ENCODE measurements around the gene FBN2. TPM values are rescaled to one million over a fixed set of nuclear protein-coding genes. Genes with fewer than 3 reads are reported as not detected.

The FBN2 gene
- total and polyA plus RNA-seq, 8 donors, result 2.7 to 64.3 (median 54.3) TPM

DNA sequence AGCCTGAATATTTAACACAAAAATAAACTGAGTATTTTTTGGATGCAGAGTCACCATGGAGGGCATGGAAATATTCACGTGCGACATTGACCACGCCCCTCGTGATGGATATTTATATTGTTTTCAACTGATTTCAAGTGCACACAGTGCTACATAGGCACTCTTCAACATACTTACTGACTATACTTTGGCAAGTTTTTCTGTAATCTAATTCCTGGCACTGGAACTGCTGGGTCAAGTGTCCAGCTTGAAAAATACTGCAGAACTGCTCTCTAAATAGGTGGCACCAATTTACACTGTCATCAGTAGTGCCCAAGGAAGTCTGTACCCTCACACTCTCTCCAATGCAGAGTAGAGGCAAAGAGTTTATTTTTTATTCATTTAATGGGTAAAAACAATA is 65.1 kb downstream of the FBN2 start:
- Histone ChIP-seq H3K36me3 (no peaks in the 10 kb centered on the region), H3K4me3 (no peak overlapping the region), H3K9me3 (no peaks in the 10 kb centered on the region), H3K4me1 (no peaks in the 10 kb centered on the region), H3K27ac (no peak overlapping the region), H3K27me3 (no peaks in the 10 kb centered on the region)
- intact Hi-C loops (cut with DNase I), result no loop called here
- ATAC-seq (peak; percentile 82), DNase-seq (no peak)
- TF ChIP-seq, protein P1, sequence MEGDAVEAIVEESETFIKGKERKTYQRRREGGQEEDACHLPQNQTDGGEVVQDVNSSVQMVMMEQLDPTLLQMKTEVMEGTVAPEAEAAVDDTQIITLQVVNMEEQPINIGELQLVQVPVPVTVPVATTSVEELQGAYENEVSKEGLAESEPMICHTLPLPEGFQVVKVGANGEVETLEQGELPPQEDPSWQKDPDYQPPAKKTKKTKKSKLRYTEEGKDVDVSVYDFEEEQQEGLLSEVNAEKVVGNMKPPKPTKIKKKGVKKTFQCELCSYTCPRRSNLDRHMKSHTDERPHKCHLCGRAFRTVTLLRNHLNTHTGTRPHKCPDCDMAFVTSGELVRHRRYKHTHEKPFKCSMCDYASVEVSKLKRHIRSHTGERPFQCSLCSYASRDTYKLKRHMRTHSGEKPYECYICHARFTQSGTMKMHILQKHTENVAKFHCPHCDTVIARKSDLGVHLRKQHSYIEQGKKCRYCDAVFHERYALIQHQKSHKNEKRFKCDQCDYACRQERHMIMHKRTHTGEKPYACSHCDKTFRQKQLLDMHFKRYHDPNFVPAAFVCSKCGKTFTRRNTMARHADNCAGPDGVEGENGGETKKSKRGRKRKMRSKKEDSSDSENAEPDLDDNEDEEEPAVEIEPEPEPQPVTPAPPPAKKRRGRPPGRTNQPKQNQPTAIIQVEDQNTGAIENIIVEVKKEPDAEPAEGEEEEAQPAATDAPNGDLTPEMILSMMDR (IDR thresholded peaks at IDR 0.05), result no peak

- Histone ChIP-seq H3K4me3 (no peak overlapping the region), H3K36me3 (no peaks in the 10 kb centered on the region), H3K4me1 (no peaks in the 10 kb centered on the region), H3K27ac (no peak overlapping the region), H3K9me3 (no peaks in the 10 kb centered on the region), H3K27me3 (no peaks in the 10 kb centered on the region)
- TF ChIP-seq, protein P1 (IDR thresholded peaks at IDR 0.05), result no peak
- intact Hi-C loops (cut with DNase I), result no loop called here
- DNase-seq (no peak), ATAC-seq (no peak)
Observed at GRCh38 chr5:128472036-128472435, 66.0 kb downstream of the FBN2 start.

- Histone ChIP-seq H3K27ac (no peak overlapping the region), H3K27me3 (no peaks in the 10 kb centered on the region), H3K9me3 (no peaks in the 10 kb centered on the region), H3K36me3 (no peaks in the 10 kb centered on the region), H3K4me3 (no peak overlapping the region), H3K4me1 (no peaks in the 10 kb centered on the region)
- DNase-seq (no peak), ATAC-seq (no peak)
- intact Hi-C loops (cut with DNase I), result no loop called here
- TF ChIP-seq, protein P1 (IDR thresholded peaks at IDR 0.05), result no peak
Observed at GRCh38 chr5:128470663-128471062, 67.4 kb downstream of the FBN2 start.

DNA sequence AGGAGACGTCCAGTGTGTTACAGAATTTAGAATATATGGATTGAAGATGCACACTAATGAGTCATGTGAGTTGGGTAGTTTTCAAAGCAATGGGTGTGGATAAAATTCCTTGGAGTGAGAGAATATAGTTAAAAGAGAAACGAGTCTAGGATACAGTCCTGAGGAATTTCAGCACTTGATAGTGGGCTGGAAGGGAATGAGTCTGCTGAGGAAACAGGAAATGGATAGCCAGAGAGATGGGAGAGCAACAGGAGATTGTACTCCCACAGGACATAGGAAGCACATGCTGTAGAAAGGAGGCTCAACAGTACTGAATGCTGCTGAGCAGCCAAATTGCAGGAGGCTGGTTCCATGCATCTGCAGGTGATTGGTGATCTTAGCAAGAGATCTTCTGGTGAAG is 68.1 kb downstream of the FBN2 start:
- TF ChIP-seq, protein P1 (IDR thresholded peaks at IDR 0.05), result no peak
- H3K9me3 ChIP-seq, result no peaks in the 10 kb centered on the region
- intact Hi-C loops (cut with DNase I), result no loop called here
- no peaks in the 10 kb centered on the region for H3K4me1 ChIP-seq
- H3K27me3 ChIP-seq, result no peaks in the 10 kb centered on the region
- H3K36me3 ChIP-seq, result no peaks in the 10 kb centered on the region
- no peak overlapping the region for H3K4me3 ChIP-seq
- ATAC-seq (no peak), DNase-seq (no peak)
- no peak overlapping the region for H3K27ac ChIP-seq

DNA sequence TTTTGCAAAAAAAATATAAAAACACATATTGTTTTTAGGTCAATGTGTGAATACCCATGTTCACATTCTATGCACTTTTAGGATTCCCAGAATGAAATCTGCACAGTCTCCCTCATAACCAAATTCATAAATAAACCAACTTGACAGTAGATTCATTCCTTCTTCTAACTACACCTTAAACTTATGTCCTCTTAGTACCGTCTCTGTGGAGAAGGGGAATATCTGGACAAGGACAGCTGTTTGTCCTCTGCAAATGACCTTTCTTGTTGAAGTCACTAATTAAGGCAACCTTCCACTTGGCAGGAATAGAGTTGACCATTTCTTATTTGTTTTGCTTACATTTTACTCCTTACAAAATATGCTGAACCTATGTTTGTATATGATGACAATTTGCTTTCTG is 71.1 kb downstream of the FBN2 start:
- H3K9me3 ChIP-seq, result no peaks in the 10 kb centered on the region
- no peaks in the 10 kb centered on the region for H3K4me1 ChIP-seq
- ATAC-seq (no peak), DNase-seq (no peak)
- no peaks in the 10 kb centered on the region for H3K27me3 ChIP-seq
- intact Hi-C loops (cut with DNase I), result no loop called here
- no peak overlapping the region for H3K4me3 ChIP-seq
- no peaks in the 10 kb centered on the region for H3K36me3 ChIP-seq
- no peak overlapping the region for H3K27ac ChIP-seq
- TF ChIP-seq, protein P1 (IDR thresholded peaks at IDR 0.05), result no peak
